Stimulated activated CD4-positive, alpha-beta T cell treated with anti-CD3 and anti-CD28 coated beads, Interleukin-15, amount 100 ng/mL, for 24 hours (primary cell): ENCODE results near the gene UCHL5.
"Not testable (repeated sequence)": the region's sequence is repeated elsewhere in the genome, so short reads cannot be mapped to it uniquely, and the experiment has no call there.

Experiments used
- DNase-seq: peaks from one replicate; pipeline ENCODE4 v3.0.0-alpha.2; 2020

The UCHL5 gene

DNA sequence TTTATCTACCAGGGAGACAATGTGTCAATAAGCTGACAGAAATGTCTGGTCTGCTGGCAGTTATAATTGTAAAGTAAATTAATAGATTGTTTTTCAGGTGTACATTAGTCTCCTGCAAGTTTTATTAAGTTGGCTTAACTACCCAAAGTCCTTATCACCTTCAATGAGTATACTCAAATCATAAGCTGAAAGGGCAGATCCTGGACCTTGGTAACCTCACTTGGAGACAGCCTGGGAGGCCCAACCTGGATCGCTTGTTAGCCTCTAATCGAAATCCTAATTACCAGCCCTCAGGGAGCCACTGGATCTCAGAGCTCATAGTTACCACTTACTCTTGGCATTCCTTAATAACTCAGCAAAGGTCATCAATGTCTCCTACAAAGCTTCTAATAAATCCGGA, 49.7 kb downstream of the UCHL5 start:
- no peak for DNase-seq

DNA sequence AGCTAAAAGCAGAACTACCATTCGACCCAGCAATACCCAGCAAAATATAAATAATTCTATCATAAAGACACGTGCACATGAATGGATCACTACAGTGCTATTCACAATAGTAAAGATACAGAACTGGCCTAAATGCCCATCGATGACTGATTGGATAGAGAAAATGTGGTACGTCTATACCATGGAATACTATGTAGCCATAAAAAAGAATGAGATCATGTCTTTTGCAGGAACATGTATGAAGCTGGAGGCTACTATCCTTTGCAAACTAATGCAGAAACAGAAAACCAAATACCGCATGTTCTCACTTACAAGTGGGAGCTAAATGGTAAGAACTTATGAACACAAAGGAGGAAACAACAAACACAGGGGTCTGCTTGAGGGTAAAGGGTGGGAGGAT, 53.4 kb downstream of the UCHL5 start:
- DNase-seq, result no peak

DNA sequence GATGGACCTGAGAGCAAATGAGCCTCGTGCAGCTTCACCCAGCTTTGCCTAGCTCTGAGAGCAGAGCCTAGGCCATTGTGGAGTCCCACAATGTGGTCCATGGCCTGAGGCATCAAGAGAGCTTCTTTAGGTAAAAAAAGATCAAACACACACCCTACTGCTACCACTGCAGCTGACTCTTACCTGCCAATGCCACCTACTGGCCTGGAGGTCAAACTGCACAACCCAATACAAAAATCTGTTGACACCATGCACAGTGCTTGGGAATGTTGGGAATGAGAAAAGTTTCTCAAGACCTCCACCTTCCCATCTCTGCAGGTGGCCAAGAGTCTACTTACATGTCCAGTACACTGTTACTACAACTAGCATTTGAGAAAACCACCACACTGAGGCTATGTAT, 60.6 kb downstream of the UCHL5 start:
- no peak for DNase-seq

DNA sequence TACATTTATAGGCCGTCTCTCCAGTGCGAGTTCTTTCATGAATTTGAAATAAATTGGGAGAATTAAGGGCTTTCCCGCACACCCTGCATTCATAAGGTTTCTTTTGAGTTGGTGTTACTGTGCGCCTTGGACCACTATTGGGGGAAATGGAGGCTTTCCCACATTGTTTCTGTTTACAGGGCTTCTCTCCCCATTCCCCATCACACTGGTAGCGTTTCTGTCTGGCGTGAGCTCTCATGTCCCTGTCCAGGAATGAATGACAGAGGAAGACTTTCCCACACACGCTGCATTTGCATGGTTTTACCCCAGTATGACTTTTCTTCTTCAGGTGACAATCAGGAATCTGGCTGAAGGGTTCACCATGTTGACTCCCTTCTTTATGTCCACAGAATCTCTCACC, 65.0 kb downstream of the UCHL5 start:
- no peak for DNase-seq

DNA sequence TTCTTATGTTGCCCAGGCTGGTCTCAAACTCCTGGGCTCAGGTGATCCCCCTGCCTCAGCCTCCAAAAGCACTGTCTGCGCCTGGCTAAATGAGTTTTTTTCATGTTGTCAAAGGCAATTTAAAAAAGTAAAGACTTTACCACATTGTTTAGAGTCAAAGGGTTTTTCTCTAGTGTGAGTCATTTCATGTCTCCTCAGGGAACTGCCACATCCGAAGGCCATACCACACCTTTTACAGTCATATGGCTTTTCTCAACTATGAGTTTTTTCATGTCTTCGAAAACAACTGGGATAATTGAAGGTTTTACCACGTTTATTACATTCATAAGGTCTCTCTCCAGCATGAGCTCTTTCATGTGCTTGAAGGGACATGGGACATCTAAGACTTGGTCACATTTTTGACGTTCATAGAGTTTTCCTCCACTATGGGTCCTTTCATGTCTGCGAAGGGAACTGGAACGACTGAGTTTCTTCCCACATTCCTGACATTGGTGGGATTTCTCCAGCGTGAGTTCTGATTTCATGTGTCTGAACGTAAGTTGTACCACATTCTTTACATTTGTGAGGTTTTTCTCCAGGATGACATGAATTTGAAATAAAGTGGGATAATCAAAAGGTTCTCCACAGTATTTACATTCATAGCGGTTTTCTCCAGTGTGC, 65.6 kb downstream of the UCHL5 start:
- no peak for DNase-seq

DNA sequence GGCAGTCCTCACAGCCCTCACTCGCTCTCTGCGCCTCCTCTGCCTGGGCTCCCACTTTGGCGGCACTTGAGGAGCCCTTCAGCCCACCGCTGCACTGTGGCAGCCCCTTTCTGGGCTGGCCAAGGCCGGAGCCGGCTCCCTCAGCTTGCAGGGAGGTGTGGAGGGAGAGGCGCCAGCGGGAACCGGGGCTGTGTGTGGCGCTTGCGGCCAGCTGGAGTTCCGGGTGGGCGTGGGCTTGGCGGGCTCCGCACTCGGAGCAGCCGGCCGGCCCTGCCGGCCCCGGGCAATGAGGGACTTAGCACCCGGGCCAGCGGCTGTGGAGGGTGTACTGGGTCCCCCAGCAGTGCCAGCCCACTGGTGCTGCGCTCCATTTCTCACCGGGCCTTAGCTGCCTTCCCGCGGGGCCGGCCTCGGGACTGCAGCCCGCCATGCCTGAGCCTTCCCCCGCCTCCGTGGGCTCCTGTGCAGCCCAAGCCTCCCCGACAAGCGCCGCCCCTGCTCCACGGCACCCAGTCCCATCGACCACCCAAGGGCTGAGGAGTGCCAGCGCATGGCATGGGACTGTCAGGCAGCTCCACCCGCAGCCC, 72.3 kb downstream of the UCHL5 start:
- DNase-seq, result not testable (repeated sequence)

DNA sequence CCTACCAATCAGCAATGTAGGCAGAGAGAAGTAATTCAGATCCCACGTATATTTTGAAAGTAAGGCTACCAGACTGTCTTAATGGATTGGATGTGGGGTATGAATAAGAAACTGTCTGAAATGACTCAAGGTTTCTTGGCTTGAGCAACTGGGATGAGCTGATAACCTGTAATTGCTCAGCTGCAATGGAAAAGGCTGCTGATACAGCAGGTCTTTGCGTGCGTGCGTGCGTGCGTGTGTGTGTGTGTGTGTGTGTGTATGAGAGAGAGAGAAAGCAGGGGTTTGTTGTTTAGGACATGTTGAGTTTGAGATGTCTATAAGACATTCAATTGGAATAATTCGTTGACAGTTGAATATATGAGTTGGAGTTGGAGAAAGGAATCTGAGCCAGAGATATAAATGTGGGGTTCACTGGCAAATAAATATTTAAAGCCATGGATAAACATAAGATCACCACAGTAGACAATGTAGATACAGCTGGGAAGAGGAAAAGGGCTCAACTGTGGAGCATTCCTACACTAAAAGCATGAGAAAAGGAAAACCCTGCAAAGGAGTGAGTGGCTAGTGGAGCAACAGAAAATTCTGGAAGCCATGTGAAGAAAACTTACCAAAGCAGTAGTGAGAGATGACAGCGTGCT, 72.9 kb downstream of the UCHL5 start:
- DNase-seq, result peak; percentile 66

DNA sequence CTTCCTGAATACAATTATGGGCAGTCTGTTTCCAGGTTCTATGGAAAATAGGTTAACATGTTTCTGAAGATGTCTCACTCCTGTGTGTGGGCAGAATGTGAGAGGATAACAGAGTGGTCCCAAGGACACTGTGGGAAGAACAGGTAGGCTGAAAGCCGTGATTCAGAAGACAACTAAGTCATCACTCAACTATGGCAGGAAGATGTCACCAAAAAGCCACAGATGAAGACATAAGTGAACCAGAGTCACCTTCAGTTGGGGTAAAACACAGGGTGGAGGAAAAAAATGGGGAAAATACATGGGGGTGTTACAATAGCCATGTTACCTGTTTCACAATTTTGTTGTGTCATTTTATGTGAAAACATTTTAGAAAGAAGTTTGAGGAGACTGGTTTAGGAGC, 75.1 kb downstream of the UCHL5 start:
- peak; percentile 33 for DNase-seq

DNA sequence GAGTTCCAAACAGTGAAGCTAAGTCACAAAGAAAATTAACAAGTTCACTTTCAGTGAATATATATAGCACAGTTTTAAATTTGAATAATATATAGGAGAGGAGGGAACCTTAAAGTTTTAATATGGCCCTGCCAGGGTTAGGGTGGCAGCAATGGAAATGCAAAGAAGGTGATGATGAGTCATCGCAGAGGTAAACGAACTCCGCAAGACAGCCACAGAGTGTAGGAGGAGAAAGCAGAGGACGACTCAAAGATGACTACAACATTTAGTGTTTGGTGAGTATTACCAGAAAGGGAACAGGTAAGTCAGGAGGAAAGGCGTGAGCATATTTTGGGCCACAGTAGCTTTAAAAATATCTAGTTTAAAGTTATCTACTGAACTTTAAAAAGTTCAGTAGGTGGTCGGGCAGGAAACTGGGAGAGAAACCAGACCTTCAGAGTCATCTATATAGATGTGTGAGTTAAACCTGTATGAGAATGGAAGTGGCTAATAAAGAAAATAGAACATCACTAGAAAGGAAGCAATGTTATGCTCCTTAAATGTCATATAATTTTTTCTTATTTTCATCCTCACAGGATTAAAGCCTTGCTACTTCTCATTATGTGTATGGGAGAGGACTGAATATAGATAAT, 75.7 kb downstream of the UCHL5 start:
- DNase-seq, result peak; percentile 52

DNA sequence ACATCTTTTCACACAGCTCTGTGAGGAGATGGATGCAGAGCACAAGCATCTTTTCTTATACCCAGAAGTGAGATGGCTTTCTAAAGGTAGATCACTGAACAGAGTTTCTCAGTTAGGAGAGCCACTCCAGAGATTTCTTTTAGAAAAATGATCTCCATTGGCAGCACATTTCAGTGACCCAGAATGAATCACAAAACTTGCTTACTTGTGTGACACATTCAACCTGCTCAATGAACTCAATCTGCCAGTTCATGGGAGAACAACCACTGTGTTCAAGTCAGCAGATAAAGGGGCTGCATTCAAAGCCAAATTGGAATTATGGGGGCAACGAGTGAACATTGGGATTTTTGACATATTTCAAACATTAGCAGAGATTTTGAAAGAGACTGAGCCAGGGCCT, 78.3 kb downstream of the UCHL5 start:
- DNase-seq, result no peak

DNA sequence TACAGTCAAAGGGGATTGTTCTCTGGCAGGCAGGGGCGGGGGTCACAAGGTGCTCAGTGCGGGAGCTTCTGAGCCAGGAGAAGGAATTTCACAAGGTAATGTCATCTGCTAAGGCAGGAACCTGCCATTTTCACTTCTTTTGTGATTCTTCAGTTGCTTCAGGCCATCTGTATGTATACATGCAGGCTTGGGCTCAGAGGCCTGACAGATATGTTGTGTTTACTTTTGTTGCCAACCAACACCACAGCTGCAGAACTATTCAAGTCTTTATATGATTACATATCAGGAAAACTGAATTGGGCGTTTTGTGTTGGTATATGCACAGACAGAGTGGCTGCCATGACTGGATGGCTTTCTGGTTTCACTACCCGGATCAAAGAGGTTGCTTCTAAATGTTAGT, 78.8 kb downstream of the UCHL5 start:
- not testable (repeated sequence) for DNase-seq

DNA sequence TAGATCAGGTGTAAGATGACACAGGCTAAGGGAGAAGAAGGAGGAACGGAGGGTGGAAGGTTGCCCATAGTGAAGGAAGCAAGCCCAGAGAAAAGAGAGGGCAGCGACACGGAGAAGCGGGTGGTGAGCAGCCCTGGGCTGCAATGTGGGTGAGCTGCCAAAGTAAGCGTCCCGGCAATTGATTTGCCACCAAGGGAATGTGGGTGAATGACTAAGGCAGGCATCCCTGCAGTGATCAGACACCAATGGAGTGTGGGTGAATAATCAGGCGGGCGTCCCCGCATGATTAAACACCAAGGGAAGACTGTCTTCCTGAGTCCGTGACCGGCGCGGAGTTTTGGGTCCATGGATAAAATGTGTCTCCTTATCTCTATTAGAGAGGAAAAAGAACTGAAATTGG, 79.6 kb downstream of the UCHL5 start:
- DNase-seq, result no peak

DNA sequence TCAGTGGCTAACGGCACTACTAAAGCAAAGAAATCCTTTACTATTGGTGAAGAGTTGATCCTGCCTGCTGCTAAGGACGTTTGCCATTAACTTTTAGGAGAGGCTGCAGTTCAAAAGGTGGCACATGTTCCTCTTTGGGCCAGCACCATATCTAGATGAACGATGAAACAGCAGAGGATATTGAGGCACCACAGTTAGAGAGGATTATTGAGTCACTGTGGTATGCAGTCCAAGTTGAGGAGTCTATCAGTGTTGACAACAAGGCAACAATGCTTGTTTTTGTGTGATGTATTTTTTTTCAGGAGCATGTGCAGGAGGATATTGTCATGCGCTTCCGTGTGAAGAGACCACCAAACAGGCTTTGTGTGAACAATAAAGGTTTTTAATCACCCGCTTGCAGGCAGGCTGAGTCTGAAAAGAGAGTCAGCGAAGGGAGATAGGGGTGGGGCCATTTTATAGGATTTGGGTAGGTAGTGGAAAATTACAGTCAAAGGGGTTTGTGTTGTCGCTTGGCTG, 80.9 kb downstream of the UCHL5 start:
- DNase-seq, result no peak

DNA sequence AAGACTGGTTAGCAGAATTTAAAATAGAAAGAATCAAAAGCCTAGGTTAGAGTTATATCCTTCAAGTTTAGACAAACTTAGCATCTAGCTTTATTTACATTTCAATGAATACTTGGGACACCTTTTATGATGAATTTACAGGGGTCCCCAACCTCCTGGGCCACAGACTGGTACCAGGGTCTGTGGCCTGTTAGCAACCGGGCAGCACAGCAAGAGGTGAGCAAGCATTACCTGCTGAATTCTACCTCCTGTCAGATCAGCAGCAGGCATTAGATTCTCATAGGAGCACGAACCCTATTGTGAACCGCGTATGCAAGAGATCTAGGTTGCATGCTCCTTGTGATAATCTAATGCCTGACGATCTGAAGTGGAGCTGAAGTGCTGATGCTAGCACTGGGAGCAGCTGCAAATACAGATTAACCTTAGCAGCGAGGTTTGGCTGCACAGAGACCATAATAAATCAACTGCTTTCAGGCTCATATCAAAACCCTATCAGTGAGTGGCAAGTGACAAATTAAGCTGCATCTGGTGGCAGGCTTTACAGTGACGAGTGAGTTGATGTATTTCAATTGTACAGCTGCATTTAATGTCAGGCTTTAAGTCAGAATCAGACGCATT, 82.0 kb downstream of the UCHL5 start:
- DNase-seq, result no peak

DNA sequence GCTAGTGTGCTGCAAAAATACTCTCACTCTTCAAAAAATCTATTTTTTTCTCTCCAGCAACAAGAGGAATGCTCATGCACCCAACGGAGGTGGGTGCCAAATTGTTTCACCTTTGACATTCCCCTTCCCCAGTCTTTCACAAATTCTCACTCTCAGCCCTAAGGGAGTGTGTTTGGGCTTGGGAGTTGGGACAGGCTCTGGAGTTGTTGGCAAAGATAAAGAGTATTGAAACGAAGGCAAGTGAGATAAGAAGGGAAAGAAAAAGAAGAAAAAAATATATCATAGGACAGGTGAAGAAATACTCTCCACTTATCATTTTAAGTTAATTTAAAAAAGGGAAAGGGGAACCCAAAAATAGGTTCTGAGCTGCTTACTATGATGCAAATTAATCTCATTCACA, 82.6 kb downstream of the UCHL5 start:
- no peak for DNase-seq

DNA sequence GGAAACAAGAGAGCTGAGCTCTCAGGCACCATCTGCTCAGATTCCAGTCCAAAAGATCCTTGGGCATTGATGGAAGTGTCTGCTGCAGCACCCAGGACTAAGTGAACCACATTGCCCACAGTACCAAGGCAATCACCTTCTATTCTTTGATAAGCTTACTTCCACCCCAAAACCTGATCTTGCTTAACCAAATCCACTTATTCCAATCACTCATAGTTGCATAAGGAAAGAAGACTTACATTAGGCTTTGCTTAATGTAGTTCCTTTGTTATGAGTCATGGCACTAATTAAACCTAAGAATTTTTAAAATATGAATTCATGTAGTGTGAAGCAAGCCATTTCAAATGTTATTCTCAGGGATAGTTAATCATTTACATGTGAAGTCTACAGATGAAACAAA, 84.5 kb downstream of the UCHL5 start:
- DNase-seq, result no peak

DNA sequence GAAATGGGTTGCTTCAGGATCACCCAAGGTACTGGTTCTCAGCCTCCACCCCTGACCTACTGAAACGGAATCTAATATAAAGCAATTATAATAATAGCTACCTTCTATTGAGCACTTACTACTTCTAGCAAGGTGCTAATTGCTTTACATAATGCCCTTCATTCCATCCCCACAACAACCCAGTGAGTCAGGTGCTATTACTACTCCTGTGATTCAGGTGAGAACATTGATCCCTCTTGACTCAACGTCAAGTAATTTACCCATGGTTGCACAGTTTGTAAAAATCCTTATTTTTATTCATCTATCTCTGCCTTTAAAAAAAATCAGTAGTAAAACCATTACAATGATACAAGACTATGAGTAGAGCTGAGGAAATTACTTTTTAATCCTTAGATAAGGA, 85.2 kb downstream of the UCHL5 start:
- no peak for DNase-seq

DNA sequence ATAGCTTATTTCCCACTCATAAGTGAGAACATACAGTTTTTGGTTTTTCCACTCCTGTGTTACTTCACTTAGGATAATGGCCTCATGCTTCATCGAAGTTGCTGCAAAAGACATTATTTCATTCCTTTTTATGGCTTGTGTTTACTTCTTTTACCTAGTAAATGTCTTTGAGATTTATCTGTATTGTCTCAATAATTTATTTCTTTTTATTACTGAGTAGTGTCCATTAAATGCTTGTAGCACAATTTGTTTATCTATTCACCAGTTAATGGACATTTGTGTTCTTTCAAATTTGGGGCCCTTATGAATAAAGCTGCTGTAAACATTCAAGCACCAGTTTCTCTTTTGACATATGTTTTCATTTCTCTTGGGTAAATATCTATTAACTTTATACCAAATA, 86.0 kb downstream of the UCHL5 start:
- no peak for DNase-seq

DNA sequence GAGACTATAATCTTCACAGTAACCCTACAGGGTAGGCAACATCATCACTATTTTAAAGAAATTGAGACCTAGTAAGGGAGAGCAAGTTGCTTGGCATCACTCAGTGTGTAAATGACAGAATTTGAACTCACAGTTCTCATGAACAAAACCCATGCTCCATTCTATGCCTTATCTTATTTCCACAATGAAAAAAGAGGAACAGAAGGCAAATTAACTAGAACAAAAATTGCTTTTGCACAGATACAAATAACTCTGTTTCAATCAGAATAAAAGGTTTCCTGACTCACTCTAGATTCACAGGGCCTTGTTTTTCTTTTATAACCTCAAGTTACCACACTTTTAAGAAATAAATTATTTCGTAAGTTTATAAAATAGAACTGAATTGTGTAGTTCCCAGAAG, 90.1 kb downstream of the UCHL5 start:
- no peak for DNase-seq

DNA sequence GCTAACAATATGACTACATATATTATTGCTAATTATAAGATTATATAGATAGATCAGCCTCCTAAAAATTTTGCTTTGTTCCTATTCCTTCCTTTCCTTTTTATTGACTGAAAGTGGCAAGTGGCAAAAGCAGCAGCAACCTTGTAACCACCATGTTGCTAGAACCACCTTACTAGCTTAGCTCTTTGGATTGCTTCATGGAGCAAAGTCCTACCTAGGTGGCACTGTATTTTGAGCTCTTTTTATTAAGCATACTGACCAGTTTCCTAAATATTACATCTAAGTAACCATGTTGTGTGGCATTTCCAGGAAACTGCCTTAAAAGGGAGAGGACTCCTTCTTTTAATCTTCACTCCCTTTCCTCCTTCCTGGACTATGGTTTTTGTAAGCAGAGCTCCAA, 90.8 kb downstream of the UCHL5 start:
- DNase-seq, result no peak

DNA sequence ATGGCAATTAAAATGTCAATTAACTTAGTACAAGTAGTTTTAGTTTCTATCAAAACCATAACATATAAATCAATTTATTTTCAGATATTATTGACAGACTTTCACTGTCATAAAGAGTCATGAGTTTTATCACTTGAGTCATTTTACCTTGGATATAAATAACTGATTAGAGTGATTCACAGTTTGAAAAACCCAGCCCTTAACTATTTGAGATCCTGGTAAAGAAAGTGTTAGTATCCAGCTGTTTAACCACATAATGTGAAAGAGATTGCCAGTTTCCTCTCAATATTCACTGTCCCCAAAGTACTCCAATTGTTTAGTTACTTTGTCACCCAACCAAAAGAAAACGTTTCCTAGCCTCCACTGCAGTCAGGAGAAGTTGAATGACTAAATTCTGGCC, 91.3 kb downstream of the UCHL5 start:
- no peak for DNase-seq

DNA sequence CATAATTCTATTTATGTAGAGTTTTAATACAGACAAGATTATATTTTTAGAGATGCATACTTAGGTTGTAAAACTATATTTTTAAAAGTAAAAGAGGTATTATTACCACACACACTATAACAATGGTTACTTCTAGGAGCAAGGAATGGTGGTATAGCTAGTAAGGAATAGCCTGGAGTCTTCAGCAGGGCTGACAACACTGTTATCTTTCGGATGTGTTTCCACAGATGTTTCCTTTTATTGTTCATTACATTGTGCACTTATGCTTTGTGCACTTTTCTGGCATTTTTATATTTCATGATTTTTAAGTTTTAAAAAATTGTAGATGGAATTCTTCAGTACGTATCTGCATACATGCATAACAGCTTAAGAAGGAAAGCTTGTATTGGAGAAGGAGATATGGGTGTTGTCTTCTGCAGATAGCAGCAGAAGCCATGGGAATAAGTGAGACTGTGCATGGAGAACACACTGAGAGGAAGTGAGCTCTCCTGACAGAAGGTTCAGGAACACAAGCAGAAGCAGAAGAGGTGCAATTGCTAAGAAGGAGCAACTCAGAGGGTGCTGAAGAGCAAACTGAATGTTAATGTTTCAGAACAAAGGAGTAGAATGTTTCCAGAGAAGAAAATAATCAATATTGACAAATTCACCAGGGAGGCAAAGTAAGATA, 91.8 kb downstream of the UCHL5 start:
- no peak for DNase-seq

DNA sequence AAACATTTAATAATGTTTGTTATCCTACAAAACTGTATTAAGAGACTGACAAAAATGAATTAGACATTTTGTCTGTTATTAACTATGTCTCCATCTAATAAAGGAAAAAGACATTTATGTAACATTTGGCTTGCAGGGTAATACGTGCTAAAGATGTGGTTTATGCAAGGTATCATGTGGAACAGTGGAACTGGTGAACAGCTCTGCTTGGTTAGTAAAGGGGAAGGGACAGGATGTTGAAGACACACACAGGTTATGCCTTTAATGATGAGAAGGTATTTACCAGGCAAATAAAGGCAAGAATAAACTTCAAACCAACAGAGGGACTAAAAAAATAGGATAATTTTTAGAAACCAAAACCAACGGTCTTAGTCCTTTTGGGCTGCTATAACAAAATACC, 93.1 kb downstream of the UCHL5 start:
- DNase-seq, result no peak
